ENCODE data around the gene MAP3K7CL. TPM values are rescaled to one million over a fixed set of nuclear protein-coding genes. Genes with fewer than 3 reads are reported as not detected.

MAP3K7CL gene
- total RNA-seq, 1 donor from 2014 or later = 6.9 TPM

- Histone ChIP-seq H3K27me3 (no peaks in the 10 kb centered on the region), H3K36me3 (no peaks in the 10 kb centered on the region), H3K4me3 (no peak overlapping the region), H3K4me1 (peaks cover 20% of the 10 kb centered on the region), H3K9me3 (no peaks in the 10 kb centered on the region), H3K27ac (no peak overlapping the region)
- DNase-seq (ENCODE audit: extremely low spot score in 2 of 2) = no peak
- TF ChIP-seq POLR2A (IDR thresholded peaks at IDR 0.05) (no peak), POLR2AphosphoS5 (IDR thresholded peaks at IDR 0.05; ENCODE audit: insufficient read depth in 1 of 2, low read depth in 1 of 2) (peak in 1 of 2 donors; percentile 37), CTCF (IDR thresholded peaks at IDR 0.05) (no peak)
- intact Hi-C loops (cut with DNase I) = no loop called here
These were observed 60.5 kb downstream of the MAP3K7CL start for GRCh38 chr21:29190923-29191331.

DNA sequence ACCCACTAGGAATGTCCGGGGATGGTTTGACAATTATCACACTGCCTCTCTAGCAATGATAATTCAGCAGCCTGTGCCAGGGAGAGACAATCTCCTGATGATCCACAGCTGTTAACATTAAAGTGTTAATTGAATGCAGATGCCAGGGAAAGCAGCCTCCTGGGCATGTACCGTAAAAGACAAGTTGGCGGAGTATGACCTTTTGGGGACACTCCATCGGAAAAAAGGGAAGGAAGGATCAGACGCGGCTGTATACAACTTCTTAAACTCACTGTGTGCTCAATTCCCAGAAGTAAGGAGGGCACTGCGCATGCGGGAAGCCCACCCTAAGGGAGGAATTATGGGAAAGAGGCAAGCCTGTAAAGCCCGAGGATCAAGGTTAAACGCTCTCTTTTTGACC lies 62.6 kb downstream of the MAP3K7CL start:
- no peaks in the 10 kb centered on the region for H3K27me3 ChIP-seq
- DNase-seq (ENCODE audit: extremely low spot score in 2 of 2) = no peak
- intact Hi-C loops (cut with DNase I) = no loop called here
- H3K9me3 ChIP-seq = no peaks in the 10 kb centered on the region
- H3K4me3 ChIP-seq = no peak overlapping the region
- H3K27ac ChIP-seq = no peak overlapping the region
- H3K36me3 ChIP-seq = no peaks in the 10 kb centered on the region
- no peak for TF ChIP-seq POLR2AphosphoS5 (IDR thresholded peaks at IDR 0.05; ENCODE audit: insufficient read depth in 1 of 2, low read depth in 1 of 2)
- no peak for TF ChIP-seq POLR2A (IDR thresholded peaks at IDR 0.05)
- TF ChIP-seq CTCF (IDR thresholded peaks at IDR 0.05) = no peak
- peaks cover 22% of the 10 kb centered on the region for H3K4me1 ChIP-seq

GRCh38 chr21:29193901-29194300 lies 63.5 kb downstream of the MAP3K7CL start:
- H3K4me3 ChIP-seq = no peak overlapping the region
- no peaks in the 10 kb centered on the region for H3K36me3 ChIP-seq
- H3K27ac ChIP-seq = no peak overlapping the region
- H3K4me1 ChIP-seq = peaks cover 22% of the 10 kb centered on the region
- H3K9me3 ChIP-seq = no peaks in the 10 kb centered on the region
- TF ChIP-seq CTCF (IDR thresholded peaks at IDR 0.05) (no peak), POLR2AphosphoS5 (IDR thresholded peaks at IDR 0.05; ENCODE audit: insufficient read depth in 1 of 2, low read depth in 1 of 2) (no peak), POLR2A (IDR thresholded peaks at IDR 0.05) (no peak)
- H3K27me3 ChIP-seq = no peaks in the 10 kb centered on the region
- DNase-seq (ENCODE audit: extremely low spot score in 2 of 2) = no peak
- intact Hi-C loops (cut with DNase I) = no loop called here

DNA sequence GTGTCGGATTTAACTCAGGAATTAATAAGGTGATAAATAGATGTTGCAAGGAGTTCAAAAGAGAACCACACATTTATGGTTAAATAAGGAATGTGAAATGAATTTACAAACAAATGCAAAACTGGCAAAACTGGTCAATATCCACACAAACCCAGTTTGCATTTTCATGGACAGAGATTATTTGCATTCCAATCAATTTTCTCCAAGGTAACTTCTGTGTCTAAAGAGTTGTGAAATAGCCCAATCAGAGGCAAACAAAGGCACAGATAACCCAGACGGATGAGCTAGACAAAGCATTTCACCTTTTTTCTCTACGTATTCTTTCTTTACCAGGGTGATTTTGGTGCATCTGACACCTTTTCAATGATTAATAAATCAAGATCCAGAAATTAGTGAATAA lies 63.9 kb downstream of the MAP3K7CL start:
- H3K36me3 ChIP-seq = no peaks in the 10 kb centered on the region
- H3K4me1 ChIP-seq = peaks cover 22% of the 10 kb centered on the region
- no peak overlapping the region for H3K4me3 ChIP-seq
- TF ChIP-seq POLR2AphosphoS5 (IDR thresholded peaks at IDR 0.05; ENCODE audit: insufficient read depth in 1 of 2, low read depth in 1 of 2) = no peak
- TF ChIP-seq POLR2A (IDR thresholded peaks at IDR 0.05) = no peak
- TF ChIP-seq CTCF (IDR thresholded peaks at IDR 0.05) = no peak
- intact Hi-C loops (cut with DNase I) = no loop called here
- H3K27ac ChIP-seq = no peak overlapping the region
- no peaks in the 10 kb centered on the region for H3K27me3 ChIP-seq
- DNase-seq (ENCODE audit: extremely low spot score in 2 of 2) = no peak
- no peaks in the 10 kb centered on the region for H3K9me3 ChIP-seq

- no peak overlapping the region for H3K4me3 ChIP-seq
- H3K27me3 ChIP-seq = no peaks in the 10 kb centered on the region
- peaks cover 22% of the 10 kb centered on the region for H3K4me1 ChIP-seq
- TF ChIP-seq CTCF (IDR thresholded peaks at IDR 0.05) = no peak
- TF ChIP-seq POLR2AphosphoS5 (IDR thresholded peaks at IDR 0.05; ENCODE audit: insufficient read depth in 1 of 2, low read depth in 1 of 2) = no peak
- no peak for TF ChIP-seq POLR2A (IDR thresholded peaks at IDR 0.05)
- H3K9me3 ChIP-seq = no peaks in the 10 kb centered on the region
- intact Hi-C loops (cut with DNase I) = no loop called here
- no peaks in the 10 kb centered on the region for H3K36me3 ChIP-seq
- no peak for DNase-seq (ENCODE audit: extremely low spot score in 2 of 2)
- H3K27ac ChIP-seq = no peak overlapping the region
These were observed 64.4 kb downstream of the MAP3K7CL start for GRCh38 chr21:29194847-29195246.

Measured in vagina (tissue), 2 donors.